Ishikawa (cell line): ENCODE data around the gene PLA2G7.

Experiments
- EP300 ChIP-seq: IDR thresholded peaks from 2 replicates; pipeline ENCODE4 v1.6.1; 2012; ENCODE audit warnings: borderline replicate concordance
- MAX ChIP-seq: IDR thresholded peaks from 2 replicates; pipeline ENCODE4 v1.6.1; 2012
- NFIC ChIP-seq: IDR thresholded peaks from 2 replicates; pipeline ENCODE4 v1.6.1; 2012
- RAD21 ChIP-seq: IDR thresholded peaks from 2 replicates; pipeline ENCODE4 v1.6.1; 2012; ENCODE audit warnings: low read depth
- REST ChIP-seq: IDR thresholded peaks from 2 replicates; pipeline ENCODE4 v1.6.1; 2012; ENCODE audit warnings: low read depth, mild to moderate bottlenecking
- TAF1 ChIP-seq: IDR thresholded peaks from 2 replicates; pipeline ENCODE4 v1.6.1; 2012; ENCODE audit warnings: low read depth, mild to moderate bottlenecking
- USF1 ChIP-seq: IDR thresholded peaks from 2 replicates; pipeline ENCODE4 v1.6.1; 2012
- YY1 ChIP-seq: IDR thresholded peaks from 2 replicates; pipeline ENCODE4 v1.6.1; 2012; ENCODE audit warnings: low read depth

GRCh38 chr6:46674410-46674809 is 60.8 kb downstream of the PLA2G7 start:
- TF ChIP-seq TAF1 (no peak), YY1 (no peak), RAD21 (no peak), NFIC (no peak), MAX (no peak), EP300 (no peak), USF1 (no peak), REST (no peak)
